Fibroblast of skin of scalp (primary cell): ENCODE measurements around the gene TCF7.
A peak's percentile ranks its signal among the peaks of the same experiment; 100 is the strongest.

Experiments used
- DNase-seq: peaks from one replicate; pipeline ENCODE4 v3.0.0-alpha.2; 2013

Gene TCF7

DNA sequence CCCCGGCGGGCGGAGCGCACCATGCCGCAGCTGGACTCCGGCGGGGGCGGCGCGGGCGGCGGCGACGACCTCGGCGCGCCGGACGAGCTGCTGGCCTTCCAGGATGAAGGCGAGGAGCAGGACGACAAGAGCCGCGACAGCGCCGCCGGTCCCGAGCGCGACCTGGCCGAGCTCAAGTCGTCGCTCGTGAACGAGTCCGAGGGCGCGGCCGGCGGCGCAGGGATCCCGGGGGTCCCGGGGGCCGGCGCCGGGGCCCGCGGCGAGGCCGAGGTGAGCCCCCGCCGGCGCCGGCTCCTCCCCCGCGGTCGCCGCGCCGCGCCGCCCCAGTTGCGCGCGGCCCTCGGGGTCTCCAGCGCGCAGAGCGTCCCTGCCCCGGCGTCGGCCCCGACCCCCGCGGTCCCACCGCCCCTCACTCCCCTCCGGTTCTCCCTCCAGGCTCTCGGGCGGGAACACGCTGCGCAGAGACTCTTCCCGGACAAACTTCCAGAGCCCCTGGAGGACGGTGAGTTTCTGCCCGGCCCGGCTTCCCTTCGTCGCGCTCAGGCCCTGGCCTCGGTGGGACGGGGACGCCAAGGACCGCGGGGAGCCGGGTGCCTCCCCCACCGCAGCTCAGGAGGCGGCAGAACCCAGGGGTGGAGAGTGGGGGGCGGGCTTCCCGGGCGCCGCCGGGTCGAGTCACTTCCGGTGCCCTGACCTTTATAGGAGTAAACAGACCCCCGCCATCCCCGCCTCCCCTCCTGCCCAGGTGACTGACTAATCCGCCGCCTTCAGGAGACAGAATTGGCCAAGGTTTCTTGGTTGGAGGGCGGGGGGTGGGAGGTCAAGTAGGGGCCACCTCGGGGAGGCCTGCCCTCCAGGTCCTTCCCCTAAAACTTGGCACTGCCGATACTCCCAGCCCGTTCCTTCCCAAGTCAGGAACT lies 665 bp downstream of the TCF7 start:
- DNase-seq = no peak

- DNase-seq = no peak
Measured at GRCh38 chr5:134115806-134116175, 1.3 kb downstream of the TCF7 start.

DNA sequence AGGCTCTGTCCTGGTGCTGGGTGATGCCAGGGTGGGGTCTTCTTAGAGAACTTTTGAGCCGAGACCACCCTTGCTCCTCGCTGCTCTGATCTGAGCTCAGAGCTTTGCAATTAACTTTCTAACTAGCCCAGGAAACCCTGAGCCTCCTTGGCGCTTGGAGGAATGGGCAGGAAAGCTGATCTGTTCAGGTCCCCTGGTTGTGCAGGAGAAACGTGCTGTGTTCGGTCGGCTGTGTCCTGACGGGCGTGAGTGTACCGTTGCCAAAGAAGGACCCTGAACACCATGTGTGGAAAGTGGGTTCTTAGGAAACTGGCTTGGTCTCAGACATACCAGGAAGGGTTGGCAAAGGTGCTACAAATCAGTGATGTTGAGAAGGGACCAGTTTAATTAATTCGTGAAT lies 1.8 kb downstream of the TCF7 start:
- DNase-seq = no peak

DNA sequence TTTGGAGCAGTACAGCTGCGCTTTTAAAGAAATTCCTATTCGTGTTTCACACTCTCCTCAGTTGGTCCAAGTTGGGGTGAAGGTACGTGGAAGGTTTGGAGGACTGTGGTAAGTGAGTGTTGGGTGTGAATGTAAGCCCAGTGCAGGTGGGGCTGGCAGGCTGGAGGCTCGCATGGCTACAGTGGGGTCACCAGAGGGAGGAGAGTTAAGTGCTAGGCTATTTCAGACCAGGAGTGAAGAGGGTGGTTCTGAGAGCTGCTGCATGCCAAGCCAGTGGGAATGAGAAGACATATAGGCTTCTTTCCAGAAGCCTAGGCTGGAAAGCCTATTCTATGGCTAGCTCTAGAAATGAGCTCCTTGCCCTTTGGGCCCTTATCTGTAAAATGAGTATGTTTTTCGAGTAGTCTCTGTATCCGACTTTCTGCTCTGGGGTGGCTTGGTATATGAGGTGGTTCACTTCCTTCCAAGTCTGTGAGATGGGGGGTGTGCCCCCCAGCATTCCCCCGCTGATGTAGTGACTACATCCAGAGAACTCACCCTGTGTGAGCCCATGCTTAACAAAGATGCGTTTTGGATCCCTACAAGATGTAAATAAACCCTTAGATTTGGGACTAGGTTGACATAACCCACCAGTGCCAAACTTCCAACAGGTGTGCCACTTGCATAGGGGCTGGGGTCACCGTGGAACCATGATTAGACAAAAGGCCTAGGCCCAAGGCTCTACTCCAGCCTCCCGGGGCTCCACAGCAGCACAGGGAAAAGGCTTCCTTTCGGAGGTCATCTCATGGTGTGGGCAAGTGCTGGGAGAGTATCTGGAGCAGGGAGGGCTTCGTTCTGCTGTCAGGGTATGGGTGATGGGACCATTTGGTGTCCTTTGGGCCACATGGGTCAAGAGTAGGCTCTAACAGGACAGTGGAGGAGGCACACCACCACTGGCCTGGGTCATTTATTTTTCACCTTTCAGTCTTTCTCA lies 2.6 kb downstream of the TCF7 start:
- DNase-seq = no peak

DNA sequence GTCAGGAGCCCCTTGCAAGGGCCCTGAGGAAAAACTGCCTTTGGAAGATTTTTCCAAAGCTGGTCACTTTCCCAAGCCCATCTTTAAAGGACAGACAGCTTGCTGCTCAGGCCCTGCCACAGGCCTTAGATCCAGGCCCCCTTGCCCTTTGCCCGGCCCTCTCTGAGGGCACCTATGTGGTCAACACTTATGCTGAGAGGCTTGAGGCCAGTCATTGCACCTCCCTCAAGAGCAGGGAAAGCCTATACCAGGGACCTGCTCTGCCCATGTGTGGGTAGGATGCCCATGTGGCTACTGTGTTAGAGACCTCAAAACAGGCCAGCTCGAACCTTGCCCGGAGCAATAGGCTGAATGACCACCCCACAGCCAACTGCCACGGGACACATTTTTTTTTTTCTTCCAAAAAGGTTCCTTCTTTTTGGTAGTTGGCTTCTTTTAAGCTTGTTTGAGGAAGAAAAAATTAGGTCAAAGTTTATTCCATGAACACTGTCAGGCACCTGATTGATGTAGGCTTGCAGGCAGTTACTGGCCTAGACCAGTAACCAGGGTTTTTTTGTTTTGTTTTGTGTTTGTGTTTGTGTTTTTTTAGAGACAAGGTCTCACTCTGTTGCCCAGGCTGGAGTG lies 3.8 kb downstream of the TCF7 start:
- no peak for DNase-seq

- DNase-seq = no peak
Measured at GRCh38 chr5:134119720-134120119, 5.2 kb downstream of the TCF7 start.

- DNase-seq = no peak
Measured at GRCh38 chr5:134120386-134121138, 6.1 kb downstream of the TCF7 start.

- DNase-seq = no peak
Measured at GRCh38 chr5:134122530-134122929, 8.0 kb downstream of the TCF7 start.

DNA sequence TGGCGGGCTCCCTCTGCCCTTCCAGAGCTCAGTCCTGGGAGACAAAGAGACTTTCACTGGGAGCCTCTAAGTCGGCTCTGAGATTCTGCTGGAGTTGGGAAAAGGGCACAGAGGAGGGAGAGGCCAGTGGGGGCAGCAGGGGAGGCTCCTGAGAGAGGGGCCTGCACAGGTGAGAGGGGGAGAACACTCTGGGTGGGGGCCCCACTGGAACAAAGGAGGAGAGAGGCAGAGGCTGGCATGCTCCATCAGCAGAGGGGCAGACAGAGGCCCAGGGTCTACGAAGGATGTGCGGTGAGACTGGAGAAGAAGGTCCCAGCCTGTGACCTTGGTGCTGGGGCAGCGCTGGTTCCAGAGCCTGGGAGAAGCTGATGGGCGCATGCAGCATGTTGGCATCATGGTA lies 8.9 kb downstream of the TCF7 start:
- DNase-seq = no peak

- peak; percentile 81 for DNase-seq
Measured at GRCh38 chr5:134124289-134125038, 10.0 kb downstream of the TCF7 start.

GRCh38 chr5:134125039-134126015 lies 10.8 kb downstream of the TCF7 start:
- DNase-seq = peak; percentile 84

GRCh38 chr5:134127376-134127861 lies 12.9 kb downstream of the TCF7 start:
- peak; percentile 10 for DNase-seq

GRCh38 chr5:134127988-134128647 lies 13.6 kb downstream of the TCF7 start:
- peak; percentile 7 for DNase-seq

- no peak for DNase-seq
Measured at GRCh38 chr5:134128648-134128995, 14.1 kb downstream of the TCF7 start.

DNA sequence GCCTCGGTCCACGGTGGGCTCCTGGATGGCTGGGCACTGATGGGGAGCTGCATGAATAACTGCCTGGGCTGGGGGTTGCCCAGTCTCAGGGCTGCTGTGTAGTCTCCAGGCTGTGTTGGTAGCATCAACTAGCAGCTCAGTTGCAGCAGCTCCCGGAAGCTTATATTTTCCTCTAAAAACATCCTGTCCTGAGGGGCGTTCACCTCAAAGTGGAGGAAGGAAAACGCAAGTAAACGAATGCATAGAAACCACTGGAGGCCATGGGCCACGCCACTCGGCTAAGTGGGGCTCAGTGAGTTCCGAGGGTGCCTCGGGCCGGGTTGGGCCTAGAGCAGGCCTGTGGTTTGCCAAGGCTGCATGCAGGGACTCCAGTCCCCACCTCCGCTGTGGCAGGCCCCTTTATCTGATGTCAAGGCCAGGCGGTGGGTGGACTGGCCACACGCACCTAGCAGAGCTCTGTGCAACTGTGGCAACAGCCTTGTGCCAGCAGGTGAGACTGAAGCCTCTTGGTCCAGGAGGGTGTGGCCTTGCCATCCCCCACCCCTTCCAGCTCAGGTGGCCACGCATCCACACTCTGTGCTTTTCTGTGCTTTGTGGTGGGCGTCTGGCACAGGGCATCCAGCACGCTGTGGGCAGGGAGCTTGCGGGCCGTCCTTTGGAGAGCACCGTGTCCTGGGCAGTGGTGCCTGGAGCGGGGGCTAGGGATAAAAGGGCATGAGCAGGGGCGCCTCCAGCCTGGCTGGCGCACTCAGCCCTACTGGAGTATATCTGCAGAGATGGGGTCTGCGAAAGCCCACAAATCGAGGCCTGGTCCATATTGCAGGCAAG lies 15.1 kb downstream of the TCF7 start:
- no peak for DNase-seq

DNA sequence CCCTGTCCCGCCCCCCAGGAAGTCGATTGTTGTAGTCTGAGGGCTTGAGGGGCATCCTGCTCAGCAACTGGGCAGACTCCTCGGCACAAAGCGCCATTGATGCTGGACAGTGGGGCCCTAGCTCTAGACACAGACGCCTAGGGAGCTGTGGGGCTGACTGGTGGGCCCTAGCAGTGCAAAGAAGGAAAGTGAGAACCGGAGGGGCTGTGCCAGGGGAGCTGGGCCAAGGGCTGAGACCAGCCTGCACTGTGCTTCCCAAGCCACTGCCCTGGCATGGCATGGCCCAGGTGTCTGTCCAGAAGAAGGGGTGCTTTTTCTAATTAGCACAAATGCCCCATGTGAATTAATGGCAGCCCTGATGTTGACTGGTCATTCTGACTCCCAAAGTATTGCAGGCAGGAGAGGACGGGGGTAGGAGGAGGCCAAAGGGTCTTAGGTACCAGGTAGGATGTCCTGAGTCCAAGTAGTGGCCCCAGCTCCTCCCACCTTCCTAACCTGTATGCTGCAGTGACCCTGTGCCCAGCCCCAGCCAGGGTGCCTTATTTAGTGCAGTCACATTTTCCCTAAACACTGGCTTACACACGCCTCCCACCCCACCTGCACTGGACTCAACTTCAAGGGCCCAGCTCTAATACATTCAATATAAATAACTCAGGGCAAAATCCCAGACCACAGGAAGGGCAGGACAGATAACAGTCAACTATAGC lies 15.9 kb downstream of the TCF7 start:
- DNase-seq = no peak

GRCh38 chr5:134131165-134131564 lies 16.7 kb downstream of the TCF7 start:
- DNase-seq = no peak
